SK-N-MC (cell line): ENCODE measurements around the gene COTL1.

Experiments used
- DNase-seq: peaks from one replicate; pipeline ENCODE4 v3.0.0-alpha.2; 2011; ENCODE audit warnings: low read depth, low spot score
- H3K27ac ChIP-seq: fragments of 200-600 bp; sonication (generic); 2 replicates; pipeline ENCODE4 v1.5.1; 2016; ENCODE audit warnings: mixed run types
- H3K36me3 ChIP-seq: fragments of 200-600 bp; sonication (generic); 2 replicates; pipeline ENCODE4 v1.6.1; 2017; ENCODE audit warnings: antibody characterized with exemption, low read length, mixed read lengths; ENCODE audit not compliant: insufficient read depth
- H3K4me3 ChIP-seq: fragments of 200-600 bp; sonication (generic); 2 replicates; pipeline ENCODE4 v1.5.1; 2016
- H3K9ac ChIP-seq: fragments of 200-600 bp; sonication (generic); 2 replicates; pipeline ENCODE4 v1.8.0; 2017; ENCODE audit warnings: mixed run types, mixed read lengths; ENCODE audit not compliant: insufficient read length
- H3K9me3 ChIP-seq: fragments of 200-600 bp; sonication (generic); 2 replicates; pipeline ENCODE4 v1.6.1; 2017; ENCODE audit warnings: low read depth, mild to moderate bottlenecking, antibody characterized with exemption, low read length, moderate library complexity, mixed read lengths
- EZH2 ChIP-seq: fragments of 200-600 bp; sonication (generic); IDR thresholded peaks from one replicate; pipeline ENCODE4 v1.6.1; 2017; ENCODE audit warnings: antibody characterized with exemption
- FOXP2 ChIP-seq: optimal IDR thresholded peaks from 2 replicates; pipeline ENCODE3; 2011; ENCODE audit warnings: mild to moderate bottlenecking, moderate library complexity; ENCODE audit not compliant: insufficient read depth; ENCODE audit errors: extremely low read length, control extremely low read depth
- POLR2AphosphoS5 ChIP-seq: IDR thresholded peaks from 2 replicates; pipeline ENCODE4 v1.6.1; 2012; ENCODE audit warnings: mild to moderate bottlenecking, low read depth, low read length, borderline replicate concordance

Gene COTL1

GRCh38 chr16:84658690-84659089 is 40.8 kb upstream of the COTL1 start:
- H3K36me3 ChIP-seq = no peaks in the 10 kb centered on the region; the same call in 1 of the 2 replicates
- H3K9ac ChIP-seq = no peak overlapping the region
- TF ChIP-seq POLR2AphosphoS5 (no peak), EZH2 (no peak), FOXP2 (no peak)

GRCh38 chr16:84657229-84657837 is 39.5 kb upstream of the COTL1 start:
- Histone ChIP-seq H3K9ac (no peak overlapping the region), H3K27ac (no peak overlapping the region), H3K4me3 (no peak overlapping the region), H3K36me3 (no peaks in the 10 kb centered on the region; the same call in 1 of the 2 replicates), H3K9me3 (no peaks in the 10 kb centered on the region)
- TF ChIP-seq POLR2AphosphoS5 (no peak), FOXP2 (no peak), EZH2 (no peak)
- DNase-seq = no peak

More at GRCh38 chr16:84658690-84659089, 40.8 kb upstream of the COTL1 start:
- Histone ChIP-seq H3K9me3 (no peaks in the 10 kb centered on the region), H3K4me3 (no peak overlapping the region), H3K27ac (no peak overlapping the region)
- DNase-seq = no peak

GRCh38 chr16:84656649-84657048 is 38.8 kb upstream of the COTL1 start:
- Histone ChIP-seq H3K4me3 (no peak overlapping the region), H3K9ac (no peak overlapping the region), H3K36me3 (no peaks in the 10 kb centered on the region; the same call in 1 of the 2 replicates), H3K27ac (no peak overlapping the region), H3K9me3 (no peaks in the 10 kb centered on the region)
- DNase-seq = no peak
- TF ChIP-seq EZH2 (no peak), FOXP2 (no peak), POLR2AphosphoS5 (no peak)

GRCh38 chr16:84654998-84655397 is 37.1 kb upstream of the COTL1 start:
- Histone ChIP-seq H3K9ac (no peak overlapping the region), H3K27ac (no peak overlapping the region), H3K9me3 (no peaks in the 10 kb centered on the region), H3K4me3 (no peak overlapping the region), H3K36me3 (no peaks in the 10 kb centered on the region; the same call in 1 of the 2 replicates)
- no peak for DNase-seq
- TF ChIP-seq FOXP2 = no peak
- TF ChIP-seq POLR2AphosphoS5 = no peak

GRCh38 chr16:84654238-84654637 is 36.4 kb upstream of the COTL1 start:
- Histone ChIP-seq H3K4me3 (no peak overlapping the region), H3K36me3 (no peaks in the 10 kb centered on the region; the same call in 1 of the 2 replicates), H3K9ac (no peak overlapping the region), H3K9me3 (no peaks in the 10 kb centered on the region), H3K27ac (no peak overlapping the region)
- no peak for TF ChIP-seq POLR2AphosphoS5
- no peak for TF ChIP-seq EZH2
- TF ChIP-seq FOXP2 = no peak
- no peak for DNase-seq

GRCh38 chr16:84652566-84652965 is 34.7 kb upstream of the COTL1 start:
- Histone ChIP-seq H3K36me3 (no peaks in the 10 kb centered on the region; the same call in 1 of the 2 replicates), H3K4me3 (no peak overlapping the region), H3K9me3 (no peaks in the 10 kb centered on the region), H3K9ac (no peak overlapping the region), H3K27ac (no peak overlapping the region)
- DNase-seq = no peak
- TF ChIP-seq FOXP2 = no peak
- no peak for TF ChIP-seq EZH2
- no peak for TF ChIP-seq POLR2AphosphoS5

GRCh38 chr16:84650062-84650991 is 32.4 kb upstream of the COTL1 start:
- Histone ChIP-seq H3K27ac (no peak overlapping the region), H3K4me3 (no peak overlapping the region), H3K9ac (no peak overlapping the region), H3K36me3 (no peaks in the 10 kb centered on the region), H3K9me3 (no peaks in the 10 kb centered on the region)
- TF ChIP-seq EZH2 = no peak
- no peak for TF ChIP-seq FOXP2
- TF ChIP-seq POLR2AphosphoS5 = no peak
- no peak for DNase-seq

DNA sequence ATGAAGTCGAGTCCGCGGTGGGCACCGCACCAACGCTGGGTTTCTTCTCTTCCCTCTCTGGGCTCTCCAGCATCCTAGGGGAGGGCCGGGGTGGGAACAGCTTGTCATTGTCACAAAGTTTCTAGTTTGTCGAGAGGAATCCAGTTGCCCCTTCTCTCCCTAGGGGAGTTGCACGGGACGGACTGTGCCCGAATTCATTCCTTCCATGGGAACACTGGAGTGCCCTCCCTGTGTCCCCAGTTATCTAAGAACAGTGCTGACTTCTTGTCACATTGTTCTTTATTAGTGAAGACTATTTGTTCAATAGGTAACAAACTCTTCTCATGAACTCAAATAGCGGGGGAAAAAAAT is 31.6 kb upstream of the COTL1 start:
- no peaks in the 10 kb centered on the region for H3K36me3 ChIP-seq
- no peaks in the 10 kb centered on the region for H3K9me3 ChIP-seq
- H3K27ac ChIP-seq = no peak overlapping the region
- H3K9ac ChIP-seq = no peak overlapping the region
- peak overlapping the region; percentile 68 for H3K4me3 ChIP-seq
- TF ChIP-seq FOXP2 (no peak), POLR2AphosphoS5 (no peak), EZH2 (no peak)
- no peak for DNase-seq
